Type B pancreatic cell (in vitro differentiated cells): Measurements from ENCODE around the gene TRIM24. TPM values are rescaled to one million over a fixed set of nuclear protein-coding genes. Genes with fewer than 3 reads are reported as not detected.

Experiments
- DNase-seq: peaks from one replicate; pipeline ENCODE4 v3.0.0; 2021; ENCODE audit warnings: mixed read lengths; ENCODE audit not compliant: unreplicated experiment; ENCODE audit errors: extremely low spot score
- H3K27ac Mint-ChIP-seq: 2 replicates; pipeline ENCODE4 v1.8.0; 2021; ENCODE audit warnings: mild to moderate bottlenecking, mixed read lengths
- H3K27me3 Mint-ChIP-seq: 2 replicates; pipeline ENCODE4 v1.8.0; 2021; ENCODE audit warnings: mixed read lengths
- H3K36me3 Mint-ChIP-seq: 2 replicates; pipeline ENCODE4 v1.8.0; 2021; ENCODE audit warnings: mixed read lengths
- H3K4me1 Mint-ChIP-seq: one replicate; pipeline ENCODE4 v1.8.0; 2021; ENCODE audit warnings: mixed read lengths; ENCODE audit not compliant: unreplicated experiment
- H3K4me3 Mint-ChIP-seq: 2 replicates; pipeline ENCODE4 v1.8.0; 2021; ENCODE audit warnings: mild to moderate bottlenecking, mixed read lengths
- H3K9me3 Mint-ChIP-seq: 2 replicates; pipeline ENCODE4 v1.8.0; 2021; ENCODE audit warnings: mixed read lengths
- CTCF ChIP-seq: fragments of 200-600 bp; sonication (generic); conservative IDR thresholded peaks from 2 replicates; pipeline ENCODE4 v1.5.0; 2021; ENCODE audit warnings: antibody characterized with exemption, mild to moderate bottlenecking
- total RNA-seq: library from RNA; stranded (reverse); gene quantifications from 2 replicates; pipeline ENCODE4 v1.2.1, GENCODE V29; 2021; ENCODE audit warnings: low replicate concordance

Gene TRIM24
- total RNA-seq, 1 donor from 2014 or later, result 66.8 TPM

GRCh38 chr7:138625849-138626230, 165.8 kb downstream of the TRIM24 start:
- Mint-ChIP-seq H3K27ac (no peak overlapping the region), H3K27me3 (no peaks in the 10 kb centered on the region), H3K4me1 (peaks cover 8% of the 10 kb centered on the region), H3K36me3 (no peaks in the 10 kb centered on the region), H3K4me3 (no peak overlapping the region), H3K9me3 (no peaks in the 10 kb centered on the region)
- no peak for TF ChIP-seq CTCF
- DNase-seq, result no peak

GRCh38 chr7:138626846-138627245, 166.8 kb downstream of the TRIM24 start:
- no peak for DNase-seq
- no peak overlapping the region for H3K27ac Mint-ChIP-seq
- no peak for TF ChIP-seq CTCF
- H3K4me3 Mint-ChIP-seq, result no peak overlapping the region
- no peaks in the 10 kb centered on the region for H3K9me3 Mint-ChIP-seq
- no peaks in the 10 kb centered on the region for H3K27me3 Mint-ChIP-seq
- H3K36me3 Mint-ChIP-seq, result no peaks in the 10 kb centered on the region
- H3K4me1 Mint-ChIP-seq, result peaks cover 8% of the 10 kb centered on the region

- TF ChIP-seq CTCF, result no peak
- no peak overlapping the region for H3K27ac Mint-ChIP-seq
- no peaks in the 10 kb centered on the region for H3K36me3 Mint-ChIP-seq
- H3K4me3 Mint-ChIP-seq, result no peak overlapping the region
- DNase-seq, result no peak
- no peaks in the 10 kb centered on the region for H3K9me3 Mint-ChIP-seq
- H3K27me3 Mint-ChIP-seq, result no peaks in the 10 kb centered on the region
- H3K4me1 Mint-ChIP-seq, result peaks cover 8% of the 10 kb centered on the region
Observed at GRCh38 chr7:138627361-138627760, 167.3 kb downstream of the TRIM24 start.

- no peak overlapping the region for H3K4me3 Mint-ChIP-seq
- H3K27ac Mint-ChIP-seq, result no peak overlapping the region
- TF ChIP-seq CTCF, result no peak
- no peak for DNase-seq
- no peaks in the 10 kb centered on the region for H3K36me3 Mint-ChIP-seq
- H3K27me3 Mint-ChIP-seq, result no peaks in the 10 kb centered on the region
- peaks cover 8% of the 10 kb centered on the region for H3K4me1 Mint-ChIP-seq
- no peaks in the 10 kb centered on the region for H3K9me3 Mint-ChIP-seq
Observed at GRCh38 chr7:138630059-138630610, 170.1 kb downstream of the TRIM24 start.

GRCh38 chr7:138632384-138632783, 172.3 kb downstream of the TRIM24 start:
- Mint-ChIP-seq H3K4me3 (no peak overlapping the region), H3K36me3 (no peaks in the 10 kb centered on the region), H3K4me1 (peaks cover 5% of the 10 kb centered on the region), H3K27me3 (no peaks in the 10 kb centered on the region), H3K27ac (no peak overlapping the region), H3K9me3 (no peaks in the 10 kb centered on the region)
- DNase-seq, result no peak
- no peak for TF ChIP-seq CTCF
